Measurements from ENCODE around the gene FOXP1.

FOXP1 gene

DNA sequence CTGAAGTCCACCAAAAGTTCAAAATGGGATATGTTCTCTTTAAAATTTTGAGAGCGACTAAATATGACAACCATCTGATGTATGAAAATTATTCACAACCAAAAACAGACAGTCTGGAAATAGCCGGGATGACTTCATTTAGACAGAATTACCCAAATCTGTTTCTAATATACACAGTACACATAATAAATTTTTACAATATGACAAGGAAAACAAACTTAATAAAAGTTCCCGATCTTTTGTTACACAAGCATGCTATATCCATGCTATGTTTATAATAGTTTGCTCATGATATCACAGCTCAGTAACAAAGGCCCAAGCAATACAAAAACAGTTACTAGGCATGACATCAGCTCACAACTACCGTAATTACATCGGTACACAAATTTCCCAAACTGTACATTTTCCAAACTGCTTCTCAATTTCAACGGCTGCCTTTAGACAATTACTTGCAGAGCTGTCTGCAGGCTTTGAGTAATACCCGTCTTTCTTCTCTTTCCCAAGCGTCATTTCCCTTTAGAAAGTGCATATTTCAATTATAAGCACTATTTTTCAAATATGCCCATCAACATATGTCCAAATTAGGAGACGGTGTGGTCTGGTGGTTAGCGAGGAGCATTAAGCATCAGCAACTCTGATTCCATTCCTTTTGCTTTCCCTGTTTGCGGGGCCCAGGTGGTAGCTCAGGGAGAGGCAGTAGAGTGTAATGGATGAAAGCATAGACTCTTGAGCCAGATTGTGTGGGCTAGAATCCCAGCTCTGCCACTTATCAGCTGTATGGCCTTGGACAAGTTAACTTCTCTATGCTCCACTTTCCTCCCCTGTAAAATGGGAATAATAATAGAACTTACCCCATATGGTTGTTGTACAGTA lies 481.2 kb downstream of the FOXP1 start:
- DNase-seq (ENCODE audit: low read depth) = no peak

- no peak for DNase-seq (ENCODE audit: low read depth)
These were observed 481.9 kb downstream of the FOXP1 start for GRCh38 chr3:71101626-71102025.

DNA sequence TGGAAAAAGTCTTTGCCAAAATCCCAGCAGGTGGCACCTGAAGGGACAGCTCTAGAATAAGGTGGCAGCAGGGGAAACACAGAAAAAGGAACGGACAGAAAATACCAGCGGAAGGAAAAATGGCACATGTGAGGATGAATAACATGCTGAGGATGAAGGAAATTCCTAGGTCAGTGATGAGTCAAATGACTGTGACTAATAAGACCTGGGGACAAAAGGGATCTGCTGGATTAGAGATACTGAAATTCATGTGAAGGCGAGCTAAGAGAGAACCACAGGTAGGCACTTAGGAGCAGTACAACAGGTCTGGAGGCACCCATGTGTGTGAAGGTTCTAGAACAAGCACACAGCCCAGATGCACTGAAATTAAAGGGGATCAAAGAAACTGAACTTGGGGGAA lies 482.5 kb downstream of the FOXP1 start:
- no peak for DNase-seq (ENCODE audit: low read depth)

DNA sequence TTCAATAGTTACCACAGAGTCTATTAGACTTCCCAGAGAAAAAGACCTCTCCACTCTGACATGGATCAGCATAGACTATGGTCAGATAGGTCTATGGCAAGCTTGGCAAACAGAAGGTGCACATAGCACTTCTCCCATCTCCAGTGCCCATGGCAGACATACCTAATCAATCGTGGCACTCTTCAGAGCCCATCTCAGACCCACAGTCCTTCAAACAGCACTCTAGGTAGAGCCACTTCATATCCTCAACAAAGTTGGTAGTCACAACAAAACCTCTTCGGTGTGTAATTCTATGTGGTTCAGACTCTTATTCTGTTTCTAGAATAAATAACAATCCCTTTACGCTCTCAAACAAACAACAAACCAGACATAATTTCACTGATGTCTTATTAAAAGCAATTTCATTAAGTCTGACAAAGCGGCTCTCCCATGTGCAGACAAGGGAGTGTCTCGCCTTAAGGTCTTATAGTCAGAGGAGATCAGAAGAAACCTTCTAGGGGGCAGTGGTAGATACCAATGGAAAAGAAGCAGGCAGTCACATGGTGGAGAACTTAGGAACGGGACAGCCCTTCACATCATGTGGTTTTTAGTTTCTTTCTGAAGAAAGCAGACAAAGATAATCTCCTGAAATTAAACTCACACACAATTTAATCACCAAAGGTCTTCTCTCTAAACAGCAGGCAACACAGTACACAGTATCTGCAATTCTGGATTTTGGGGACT lies 483.4 kb downstream of the FOXP1 start:
- DNase-seq (ENCODE audit: low read depth) = no peak

GRCh38 chr3:71097557-71097956 lies 486.0 kb downstream of the FOXP1 start:
- DNase-seq (ENCODE audit: low read depth) = no peak

- DNase-seq (ENCODE audit: low read depth) = no peak
These were observed 487.8 kb downstream of the FOXP1 start for GRCh38 chr3:71095511-71096291.

GRCh38 chr3:71094658-71095209 lies 488.8 kb downstream of the FOXP1 start:
- no peak for DNase-seq (ENCODE audit: low read depth)

- no peak for DNase-seq (ENCODE audit: low read depth)
These were observed 490.9 kb downstream of the FOXP1 start for GRCh38 chr3:71092665-71093064.

- no peak for DNase-seq (ENCODE audit: low read depth)
These were observed 493.3 kb downstream of the FOXP1 start for GRCh38 chr3:71090207-71090606.

DNA sequence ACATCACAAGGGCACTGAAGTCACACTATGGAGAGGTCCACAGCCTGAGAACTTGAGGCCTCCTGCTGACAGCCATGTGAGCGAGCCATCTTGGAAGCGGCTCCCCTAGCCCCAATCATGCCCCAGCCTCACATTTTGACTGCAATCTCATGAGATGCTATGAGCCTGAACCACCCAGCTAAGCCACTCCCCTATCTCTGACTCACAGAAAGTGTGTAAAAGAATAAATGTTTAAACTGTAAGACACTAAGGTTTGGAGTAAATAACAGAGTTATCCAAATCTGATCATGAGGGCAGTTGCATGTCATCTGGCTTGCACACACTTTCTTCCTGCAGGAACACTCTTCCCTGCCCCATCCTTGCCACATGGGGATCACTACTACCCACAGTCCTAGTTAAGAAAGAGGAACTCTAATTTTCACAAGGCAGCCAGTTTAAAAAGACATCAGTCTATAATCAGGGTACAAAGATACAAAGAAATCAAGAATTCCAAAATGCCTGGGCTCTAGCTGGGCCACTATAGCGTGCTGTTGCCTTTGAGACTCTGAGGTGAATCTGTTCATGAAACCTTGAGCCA lies 494.2 kb downstream of the FOXP1 start:
- no peak for DNase-seq (ENCODE audit: low read depth)

- DNase-seq (ENCODE audit: low read depth) = no peak
These were observed 494.8 kb downstream of the FOXP1 start for GRCh38 chr3:71088742-71089141.

GRCh38 chr3:71088019-71088708 lies 495.4 kb downstream of the FOXP1 start:
- no peak for DNase-seq (ENCODE audit: low read depth)

- no peak for DNase-seq (ENCODE audit: low read depth)
These were observed 496.1 kb downstream of the FOXP1 start for GRCh38 chr3:71087143-71088018.

DNA sequence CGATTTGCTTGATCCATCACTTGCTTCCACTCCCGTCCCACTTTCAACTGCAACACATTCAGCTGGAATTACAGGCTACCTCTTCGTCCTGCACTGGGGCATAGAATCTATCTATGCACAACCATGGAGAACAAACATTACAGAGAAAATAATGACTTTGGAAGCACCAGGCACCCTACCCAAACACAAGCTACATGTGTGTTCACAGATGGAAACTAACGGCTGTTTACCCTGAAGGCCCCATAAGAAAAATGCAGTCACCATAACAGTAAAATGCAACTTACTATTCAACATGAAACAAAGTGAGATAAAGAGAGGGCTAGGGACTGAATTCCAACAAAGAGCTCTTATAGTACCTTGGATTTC lies 496.8 kb downstream of the FOXP1 start:
- DNase-seq (ENCODE audit: low read depth) = no peak

DNA sequence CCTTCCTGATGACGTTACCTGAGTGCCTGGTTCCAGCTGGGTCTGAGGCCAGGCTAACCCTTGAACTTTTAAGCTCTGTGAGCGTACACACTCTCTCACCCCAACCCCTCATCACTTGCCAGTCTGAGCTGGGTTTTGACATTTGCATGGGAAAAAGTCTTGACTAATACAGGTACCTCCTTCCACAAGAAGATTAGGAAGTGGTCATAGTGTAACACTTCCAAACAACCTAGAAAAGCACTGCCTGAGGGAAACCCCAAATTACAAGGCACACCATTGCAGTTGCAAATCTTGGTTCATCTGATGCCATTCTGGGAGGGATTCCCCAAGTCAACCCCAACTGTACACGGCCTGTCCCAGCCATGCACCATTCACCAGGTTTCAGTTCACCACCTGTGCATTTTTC lies 499.8 kb downstream of the FOXP1 start:
- no peak for DNase-seq (ENCODE audit: low read depth)

DNA sequence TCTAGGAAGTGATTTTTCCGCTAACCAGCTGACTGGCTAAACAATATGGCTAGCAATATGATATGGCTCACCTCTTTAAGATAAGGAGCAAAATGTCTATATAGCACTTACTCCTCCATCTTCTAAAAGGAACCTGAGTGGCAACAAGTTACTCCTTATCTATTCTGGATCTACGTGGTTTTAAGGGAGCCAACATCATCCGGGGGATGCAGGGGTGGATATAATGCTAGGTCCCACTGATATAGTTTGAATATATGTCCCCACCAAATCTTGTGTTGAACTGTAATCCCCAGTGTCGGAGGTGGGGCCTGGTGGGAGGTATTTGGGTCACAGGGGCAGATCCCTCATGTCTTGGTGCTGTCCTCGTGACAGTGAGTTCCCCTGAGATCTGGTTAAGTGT lies 500.7 kb downstream of the FOXP1 start:
- DNase-seq (ENCODE audit: low read depth) = no peak

DNA sequence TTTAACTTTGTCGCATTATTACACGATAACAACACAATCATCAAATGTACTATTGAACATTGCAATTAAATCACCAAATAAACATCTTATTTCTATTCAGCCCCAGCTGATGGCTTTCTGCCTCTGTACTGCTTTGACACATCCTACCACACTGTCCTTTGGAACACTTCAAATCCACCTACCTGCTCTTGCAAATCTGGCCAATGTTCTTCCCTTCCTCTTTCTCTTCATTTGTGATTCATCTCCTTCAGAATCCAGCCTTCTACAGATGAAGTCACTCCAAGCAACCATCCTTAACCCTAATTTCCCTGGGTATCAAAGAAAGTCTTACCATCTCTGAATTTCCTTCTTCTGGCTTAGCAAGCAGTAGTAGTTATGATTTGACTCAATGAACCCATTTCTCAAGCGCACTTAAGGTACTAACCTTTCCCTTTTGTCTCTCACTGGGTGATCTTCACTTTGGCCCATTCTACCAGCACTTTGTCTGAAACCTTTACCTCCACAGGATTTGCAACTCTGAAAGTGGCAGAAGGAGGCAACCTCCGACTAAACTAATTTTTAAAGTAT lies 502.9 kb downstream of the FOXP1 start:
- no peak for DNase-seq (ENCODE audit: low read depth)

GRCh38 chr3:71078723-71079525 lies 504.6 kb downstream of the FOXP1 start:
- no peak for DNase-seq (ENCODE audit: low read depth)

GRCh38 chr3:71078199-71078598 lies 505.3 kb downstream of the FOXP1 start:
- no peak for DNase-seq (ENCODE audit: low read depth)

Data from activated T-cell treated with anti-CD3 and anti-CD28 coated beads for 48 hours (primary cell).